Measurements from ENCODE around the gene DDRGK1.

DDRGK1 gene

DNA sequence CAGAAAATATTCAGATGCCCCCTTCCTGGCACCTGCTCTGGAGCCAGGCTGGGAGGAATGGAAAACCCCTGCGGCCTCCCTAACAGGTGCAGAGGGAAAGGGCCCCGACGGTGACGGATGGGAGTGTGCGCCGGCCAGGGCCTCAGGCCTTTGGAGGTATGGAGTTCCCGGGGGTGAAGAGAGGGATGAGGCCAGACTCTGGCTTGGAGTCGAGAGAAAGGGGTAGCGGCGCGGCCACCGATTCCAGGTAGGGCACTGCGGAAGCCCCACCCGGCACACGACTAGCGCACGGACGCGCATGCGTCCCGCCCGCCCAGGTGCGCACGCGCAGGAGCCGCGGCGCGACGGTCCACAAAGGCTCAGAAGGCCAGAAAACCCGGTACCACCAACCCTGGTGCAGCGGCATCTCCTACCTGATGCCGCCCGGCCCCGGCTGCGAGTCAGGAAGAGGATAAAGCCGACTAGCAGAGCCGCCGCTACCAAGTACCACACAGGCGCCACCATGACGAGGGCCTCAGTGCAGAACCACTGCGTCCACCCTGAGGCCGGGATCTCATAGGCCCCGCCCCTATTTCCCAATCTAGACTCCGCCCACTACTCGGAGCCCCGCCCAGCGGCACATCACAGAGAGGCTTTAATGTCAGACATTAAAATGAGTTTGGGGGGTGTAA lies at the start of gene DDRGK1:
TSS of gene DDRGK1 (minus strand) at position 559 of the 671 bp plus-strand sequence. CDS start at position 504, 55 bp downstream.
- Mint-ChIP-seq H3K27me3 (no peaks in the 10 kb centered on the region), H3K36me3 (peaks cover 12% of the 10 kb centered on the region), H3K9me3 (no peaks in the 10 kb centered on the region), H3K4me1 (peaks cover 13% of the 10 kb centered on the region), H3K27ac (peak within 1 kb of the TSS; percentile 94), H3K4me3 (peak within 1 kb of the TSS; percentile 95)
- DNase-seq (ENCODE audit: low spot score in 2 of 2): peak; percentile 91
- peak; percentile 87 for ATAC-seq (ENCODE audit: low read depth)

- peaks cover 2% of the 10 kb centered on the region for H3K4me1 Mint-ChIP-seq
- H3K9me3 Mint-ChIP-seq: no peaks in the 10 kb centered on the region
- H3K4me3 Mint-ChIP-seq: no peak overlapping the region
- peaks cover 2% of the 10 kb centered on the region for H3K27me3 Mint-ChIP-seq
- H3K27ac Mint-ChIP-seq: no peak overlapping the region
- no peak for ATAC-seq (ENCODE audit: low read depth)
- no peak for DNase-seq (ENCODE audit: low spot score in 2 of 2)
- peaks cover 17% of the 10 kb centered on the region for H3K36me3 Mint-ChIP-seq
These were observed 47.3 kb upstream of the DDRGK1 start for GRCh38 chr20:3251806-3252205.

DNA sequence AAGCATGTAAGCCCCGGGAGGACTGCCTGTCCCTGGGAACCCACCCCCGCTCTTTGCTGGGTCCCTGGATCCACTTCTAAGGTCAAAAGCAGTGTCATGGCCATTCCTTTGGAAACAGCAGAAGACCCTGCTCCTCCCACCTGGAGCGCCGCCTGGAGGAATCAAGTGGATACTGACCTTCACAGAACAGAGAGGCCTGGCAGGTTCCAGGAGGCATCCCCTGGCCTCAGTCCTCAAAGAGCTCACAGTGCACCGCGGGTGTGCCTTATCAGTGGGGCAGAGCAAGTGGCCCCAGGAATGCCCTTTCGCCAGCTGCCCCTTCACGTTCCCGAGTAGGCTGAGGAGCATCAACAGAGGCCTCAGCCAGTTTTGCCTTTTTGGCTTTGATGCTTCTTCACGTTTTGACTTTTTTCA lies 45.6 kb upstream of the DDRGK1 start:
- Mint-ChIP-seq H3K27me3 (peaks cover 2% of the 10 kb centered on the region), H3K36me3 (peaks cover 7% of the 10 kb centered on the region), H3K9me3 (no peaks in the 10 kb centered on the region), H3K4me3 (no peak overlapping the region), H3K4me1 (peaks cover 2% of the 10 kb centered on the region), H3K27ac (no peak overlapping the region)
- DNase-seq (ENCODE audit: low spot score in 2 of 2): no peak
- no peak for ATAC-seq (ENCODE audit: low read depth)

- Mint-ChIP-seq H3K9me3 (no peaks in the 10 kb centered on the region), H3K4me1 (peaks cover 2% of the 10 kb centered on the region), H3K27me3 (peaks cover 2% of the 10 kb centered on the region), H3K36me3 (peaks cover 5% of the 10 kb centered on the region), H3K27ac (no peak overlapping the region), H3K4me3 (peak overlapping the region; percentile 51)
- ATAC-seq (ENCODE audit: low read depth): no peak
- DNase-seq (ENCODE audit: low spot score in 2 of 2): no peak
These were observed 44.5 kb upstream of the DDRGK1 start for GRCh38 chr20:3248993-3249347.

- ATAC-seq (ENCODE audit: low read depth) (peak; percentile 50), DNase-seq (ENCODE audit: low spot score in 2 of 2) (no peak)
- Mint-ChIP-seq H3K36me3 (peaks cover 5% of the 10 kb centered on the region), H3K27ac (no peak overlapping the region), H3K9me3 (no peaks in the 10 kb centered on the region), H3K4me1 (peaks cover 2% of the 10 kb centered on the region), H3K27me3 (peaks cover 3% of the 10 kb centered on the region), H3K4me3 (peak overlapping the region; percentile 51)
These were observed 43.9 kb upstream of the DDRGK1 start for GRCh38 chr20:3248167-3248992.

GRCh38 chr20:3247638-3248037 lies 43.2 kb upstream of the DDRGK1 start:
- ATAC-seq (ENCODE audit: low read depth): no peak
- DNase-seq (ENCODE audit: low spot score in 2 of 2): no peak
- Mint-ChIP-seq H3K4me3 (peak overlapping the region; percentile 11), H3K4me1 (peaks cover 2% of the 10 kb centered on the region), H3K9me3 (no peaks in the 10 kb centered on the region), H3K27me3 (peaks cover 3% of the 10 kb centered on the region), H3K27ac (no peak overlapping the region), H3K36me3 (peaks cover 5% of the 10 kb centered on the region)

DNA sequence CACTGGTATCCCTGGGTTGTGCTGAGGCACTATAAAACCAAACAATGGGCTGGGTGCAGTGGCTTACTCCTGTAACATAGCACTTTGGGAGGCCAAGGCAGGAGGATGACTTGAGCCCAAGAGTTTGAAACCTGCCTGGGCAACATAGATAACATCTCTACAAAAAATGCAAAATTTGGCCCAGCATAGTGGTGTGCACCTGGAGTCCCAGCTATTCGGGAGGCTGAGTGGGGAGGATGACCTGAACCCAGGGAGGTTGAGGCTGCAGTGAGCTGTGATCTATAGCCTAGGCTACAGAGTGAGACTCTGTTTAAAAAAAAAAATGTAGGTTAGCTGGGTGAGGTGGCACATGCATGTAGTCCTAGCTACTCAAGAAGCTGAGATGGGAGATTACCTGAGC lies 42.2 kb upstream of the DDRGK1 start:
- no peak for DNase-seq (ENCODE audit: low spot score in 2 of 2)
- Mint-ChIP-seq H3K4me3 (no peak overlapping the region), H3K27ac (no peak overlapping the region), H3K4me1 (peaks cover 2% of the 10 kb centered on the region), H3K36me3 (no peaks in the 10 kb centered on the region), H3K9me3 (no peaks in the 10 kb centered on the region), H3K27me3 (peaks cover 3% of the 10 kb centered on the region)
- ATAC-seq (ENCODE audit: low read depth): no peak

DNA sequence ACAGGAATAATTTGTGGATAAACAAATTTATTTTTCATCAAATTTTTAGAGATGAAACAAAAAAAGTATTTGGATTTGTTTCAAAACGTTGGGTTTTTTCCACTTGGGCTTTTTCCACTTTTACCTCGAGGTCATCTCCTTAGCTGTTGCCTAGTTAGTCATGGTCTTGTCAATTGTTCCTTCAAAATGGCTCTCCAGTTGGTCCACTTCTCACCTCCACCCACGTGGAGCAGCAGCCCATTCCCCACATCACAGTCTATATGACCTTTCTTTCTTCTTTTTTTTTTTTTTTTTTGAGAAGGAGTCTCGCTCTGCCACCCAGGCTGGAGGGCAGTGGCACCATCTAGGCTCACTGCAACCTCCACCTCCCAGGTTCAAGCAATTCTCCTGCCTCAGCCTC lies 41.2 kb upstream of the DDRGK1 start:
- Mint-ChIP-seq H3K36me3 (no peaks in the 10 kb centered on the region), H3K4me1 (peaks cover 2% of the 10 kb centered on the region), H3K4me3 (no peak overlapping the region), H3K27ac (no peak overlapping the region), H3K27me3 (peaks cover 7% of the 10 kb centered on the region), H3K9me3 (no peaks in the 10 kb centered on the region)
- ATAC-seq (ENCODE audit: low read depth) (no peak), DNase-seq (ENCODE audit: low spot score in 2 of 2) (no peak)

DNA sequence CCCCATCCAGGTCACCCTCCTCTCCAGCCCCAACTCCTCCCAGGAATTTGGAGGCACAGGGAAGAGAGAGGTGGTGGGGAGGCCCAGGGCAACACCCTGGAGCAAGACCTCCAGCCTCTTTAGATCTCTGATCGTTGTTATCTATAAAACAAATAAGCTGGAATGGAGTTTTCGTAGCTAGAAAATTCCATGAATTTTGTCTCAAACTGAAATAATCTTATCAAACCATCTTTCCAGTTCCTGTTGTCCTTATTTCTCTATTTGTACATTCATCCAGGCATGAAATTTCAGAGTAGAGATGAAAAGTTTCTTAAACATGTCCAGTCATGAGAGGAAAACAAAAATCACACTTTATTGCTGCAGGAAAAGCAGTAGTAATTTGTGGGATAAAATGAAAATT lies 40.7 kb upstream of the DDRGK1 start:
- Mint-ChIP-seq H3K27me3 (peaks cover 5% of the 10 kb centered on the region), H3K4me3 (no peak overlapping the region), H3K4me1 (peaks cover 2% of the 10 kb centered on the region), H3K9me3 (no peaks in the 10 kb centered on the region), H3K36me3 (no peaks in the 10 kb centered on the region), H3K27ac (no peak overlapping the region)
- no peak for ATAC-seq (ENCODE audit: low read depth)
- no peak for DNase-seq (ENCODE audit: low spot score in 2 of 2)

DNA sequence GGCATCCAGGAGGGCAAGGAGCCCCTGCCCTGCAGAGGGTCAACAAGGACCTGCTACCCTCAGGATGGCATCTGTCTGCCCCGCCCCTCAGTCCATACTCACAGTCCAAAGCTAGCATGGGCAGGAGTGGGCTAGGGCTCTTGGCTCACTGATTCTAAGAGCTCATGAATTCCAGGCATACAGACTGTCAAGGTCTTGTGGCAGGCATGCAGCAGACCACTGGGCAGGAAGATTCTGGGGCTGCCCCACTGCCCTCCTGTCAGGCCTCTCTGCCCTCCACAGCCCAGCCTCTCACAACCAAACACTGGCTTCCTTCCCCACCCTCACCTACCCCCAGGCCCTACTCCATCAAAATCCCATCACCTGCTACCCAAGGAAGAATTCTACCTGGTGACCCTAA lies 40.1 kb upstream of the DDRGK1 start:
- no peak for ATAC-seq (ENCODE audit: low read depth)
- Mint-ChIP-seq H3K27me3 (peaks cover 8% of the 10 kb centered on the region), H3K27ac (no peak overlapping the region)

GRCh38 chr20:3243718-3244358 lies 39.4 kb upstream of the DDRGK1 start:
- Mint-ChIP-seq H3K4me3 (no peak overlapping the region), H3K27ac (no peak overlapping the region), H3K27me3 (peaks cover 10% of the 10 kb centered on the region), H3K36me3 (no peaks in the 10 kb centered on the region), H3K9me3 (no peaks in the 10 kb centered on the region), H3K4me1 (peaks cover 9% of the 10 kb centered on the region)
- no peak for ATAC-seq (ENCODE audit: low read depth)
- no peak for DNase-seq (ENCODE audit: low spot score in 2 of 2)

More for the DNA sequence above, 40.1 kb upstream of the DDRGK1 start:
- Mint-ChIP-seq H3K4me1 (peaks cover 7% of the 10 kb centered on the region), H3K9me3 (no peaks in the 10 kb centered on the region), H3K4me3 (no peak overlapping the region), H3K36me3 (no peaks in the 10 kb centered on the region)
- no peak for DNase-seq (ENCODE audit: low spot score in 2 of 2)

- Mint-ChIP-seq H3K4me1 (peaks cover 7% of the 10 kb centered on the region), H3K27me3 (peaks cover 14% of the 10 kb centered on the region), H3K36me3 (no peaks in the 10 kb centered on the region), H3K27ac (no peak overlapping the region), H3K4me3 (no peak overlapping the region), H3K9me3 (no peaks in the 10 kb centered on the region)
- ATAC-seq (ENCODE audit: low read depth) (no peak), DNase-seq (ENCODE audit: low spot score in 2 of 2) (no peak)
These were observed 37.8 kb upstream of the DDRGK1 start for GRCh38 chr20:3242172-3242692.

DNA sequence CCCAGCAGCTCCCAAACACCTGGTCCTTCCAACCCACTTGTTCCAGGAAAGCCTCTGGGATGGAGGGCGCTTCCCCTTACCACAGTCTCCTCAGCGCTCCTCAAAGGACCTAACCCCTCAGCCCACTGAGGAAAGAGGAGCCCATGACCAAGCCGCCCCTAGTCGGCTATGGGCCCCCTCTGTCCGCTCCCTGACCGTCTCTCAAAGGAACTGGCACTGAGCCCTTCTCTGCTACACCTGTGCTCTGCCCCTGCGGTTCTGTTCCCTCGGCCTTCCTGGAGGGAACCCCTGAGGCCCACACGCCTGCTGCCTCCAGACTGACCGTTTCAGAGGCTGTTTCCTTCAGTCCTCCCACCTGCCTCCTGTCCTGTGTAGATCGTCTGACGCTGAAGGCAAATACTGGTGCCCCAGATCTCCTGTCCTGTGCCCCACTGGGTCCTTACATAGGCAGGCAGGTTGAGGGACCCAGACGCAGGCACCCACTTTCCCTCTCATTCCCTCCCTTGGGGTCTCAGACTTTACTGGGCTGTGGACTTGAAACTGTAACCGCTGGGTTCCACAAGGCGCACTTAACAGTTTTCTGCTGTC lies 36.4 kb upstream of the DDRGK1 start:
- H3K36me3 Mint-ChIP-seq: no peaks in the 10 kb centered on the region
- DNase-seq (ENCODE audit: low spot score in 2 of 2) (no peak), ATAC-seq (ENCODE audit: low read depth) (no peak)
- peak overlapping the region; percentile 48 for H3K4me3 Mint-ChIP-seq
- no peak overlapping the region for H3K27ac Mint-ChIP-seq
- peaks cover 9% of the 10 kb centered on the region for H3K4me1 Mint-ChIP-seq
- H3K27me3 Mint-ChIP-seq: peaks cover 26% of the 10 kb centered on the region
- H3K9me3 Mint-ChIP-seq: no peaks in the 10 kb centered on the region
